Skeletal muscle satellite cell (primary cell): ENCODE data around the gene FAM43B.

ENCODE experiments used
- H3K27me3 ChIP-seq: 2 replicates; pipeline ENCODE4 v1.7.0; 2013; ENCODE audit warnings: low read length; ENCODE audit not compliant: control insufficient read depth, insufficient read depth
- H3K36me3 ChIP-seq: 2 replicates; pipeline ENCODE4 v1.7.0; 2013; ENCODE audit warnings: mild to moderate bottlenecking, control low read depth, low read length; ENCODE audit not compliant: insufficient read depth
- H3K4me1 ChIP-seq: 2 replicates; pipeline ENCODE4 v1.7.0; 2013; ENCODE audit warnings: low read length; ENCODE audit not compliant: control insufficient read depth, insufficient read depth
- H3K4me2 ChIP-seq: 2 replicates; pipeline ENCODE4 v1.7.0; 2013; ENCODE audit warnings: mild to moderate bottlenecking, low read length
- H3K4me3 ChIP-seq: 2 replicates; pipeline ENCODE4 v1.7.0; 2013; ENCODE audit warnings: low read length
- H3K9ac ChIP-seq: 2 replicates; pipeline ENCODE4 v1.7.0; 2013; ENCODE audit warnings: mild to moderate bottlenecking, low read depth, low read length, moderate library complexity
- H3K9me3 ChIP-seq: replicated peaks from 2 replicates; pipeline ENCODE4 v1.7.0; 2013; ENCODE audit warnings: mild to moderate bottlenecking, control low read depth, low read length

Gene FAM43B

GRCh38 chr1:20584890-20585289, 32.5 kb downstream of the FAM43B start:
- H3K4me1 ChIP-seq: peaks cover 26% of the 10 kb centered on the region
- no peaks in the 10 kb centered on the region for H3K36me3 ChIP-seq
- H3K27me3 ChIP-seq: no peaks in the 10 kb centered on the region
- H3K4me2 ChIP-seq: no peak overlapping the region
- no peak overlapping the region for H3K4me3 ChIP-seq
- no peaks in the 10 kb centered on the region for H3K9me3 ChIP-seq
- no peak overlapping the region for H3K9ac ChIP-seq

GRCh38 chr1:20586953-20587660, 34.7 kb downstream of the FAM43B start:
- H3K36me3 ChIP-seq: no peaks in the 10 kb centered on the region
- H3K4me2 ChIP-seq: no peak overlapping the region
- H3K4me3 ChIP-seq: no peak overlapping the region
- no peak overlapping the region for H3K9ac ChIP-seq
- H3K9me3 ChIP-seq: no peaks in the 10 kb centered on the region
- peaks cover 35% of the 10 kb centered on the region for H3K4me1 ChIP-seq
- no peaks in the 10 kb centered on the region for H3K27me3 ChIP-seq

- no peak overlapping the region for H3K4me2 ChIP-seq
- H3K4me3 ChIP-seq: no peak overlapping the region
- no peak overlapping the region for H3K9ac ChIP-seq
- peaks cover 35% of the 10 kb centered on the region for H3K4me1 ChIP-seq
- no peaks in the 10 kb centered on the region for H3K9me3 ChIP-seq
- no peaks in the 10 kb centered on the region for H3K27me3 ChIP-seq
- no peaks in the 10 kb centered on the region for H3K36me3 ChIP-seq
Observed at GRCh38 chr1:20587661-20588053, 35.3 kb downstream of the FAM43B start.

- H3K9ac ChIP-seq: peak within 1 kb of the TSS; percentile 24
Observed at GRCh38 chr1:20588634-20589225, 36.4 kb downstream of the FAM43B start, which contains the start of gene CDA. CDA (plus strand) TSS chr1:20589097; CDS start chr1:20589130, 33 bp downstream.

GRCh38 chr1:20589331-20590278, 37.2 kb downstream of the FAM43B start:
- H3K27me3 ChIP-seq: no peaks in the 10 kb centered on the region
- peak overlapping the region; percentile 24 for H3K9ac ChIP-seq

More at GRCh38 chr1:20588634-20589225, 36.4 kb downstream of the FAM43B start, which contains the start of gene CDA:
- H3K9me3 ChIP-seq: no peaks in the 10 kb centered on the region
- peak within 1 kb of the TSS; percentile 62 for H3K4me2 ChIP-seq
- peaks cover 35% of the 10 kb centered on the region for H3K4me1 ChIP-seq
- peak within 1 kb of the TSS; percentile 21 for H3K4me3 ChIP-seq
- H3K36me3 ChIP-seq: no peaks in the 10 kb centered on the region
- no peaks in the 10 kb centered on the region for H3K27me3 ChIP-seq

GRCh38 chr1:20590306-20590777, 38.0 kb downstream of the FAM43B start:
- no peaks in the 10 kb centered on the region for H3K27me3 ChIP-seq
- H3K9ac ChIP-seq: peak overlapping the region; percentile 24
- H3K4me1 ChIP-seq: peaks cover 35% of the 10 kb centered on the region
- no peak overlapping the region for H3K4me3 ChIP-seq
- peak overlapping the region; percentile 62 for H3K4me2 ChIP-seq
- H3K36me3 ChIP-seq: no peaks in the 10 kb centered on the region
- H3K9me3 ChIP-seq: no peaks in the 10 kb centered on the region

More at GRCh38 chr1:20589331-20590278, 37.2 kb downstream of the FAM43B start:
- peaks cover 35% of the 10 kb centered on the region for H3K4me1 ChIP-seq
- H3K9me3 ChIP-seq: no peaks in the 10 kb centered on the region
- peak overlapping the region; percentile 62 for H3K4me2 ChIP-seq
- H3K4me3 ChIP-seq: peak overlapping the region; percentile 21
- no peaks in the 10 kb centered on the region for H3K36me3 ChIP-seq

GRCh38 chr1:20593756-20594155, 41.4 kb downstream of the FAM43B start:
- Histone ChIP-seq H3K9ac (no peak overlapping the region), H3K27me3 (no peaks in the 10 kb centered on the region), H3K4me1 (peaks cover 21% of the 10 kb centered on the region), H3K4me3 (no peak overlapping the region), H3K9me3 (no peaks in the 10 kb centered on the region), H3K36me3 (no peaks in the 10 kb centered on the region), H3K4me2 (no peak overlapping the region)

- no peaks in the 10 kb centered on the region for H3K27me3 ChIP-seq
Observed at GRCh38 chr1:20594746-20595145, 42.4 kb downstream of the FAM43B start.

GRCh38 chr1:20596106-20596505, 43.7 kb downstream of the FAM43B start:
- no peaks in the 10 kb centered on the region for H3K36me3 ChIP-seq
- H3K4me1 ChIP-seq: peaks cover 12% of the 10 kb centered on the region
- H3K27me3 ChIP-seq: no peaks in the 10 kb centered on the region
- H3K4me3 ChIP-seq: no peak overlapping the region
- no peak overlapping the region for H3K9ac ChIP-seq
- no peak overlapping the region for H3K4me2 ChIP-seq
- no peaks in the 10 kb centered on the region for H3K9me3 ChIP-seq

More at GRCh38 chr1:20594746-20595145, 42.4 kb downstream of the FAM43B start:
- H3K36me3 ChIP-seq: no peaks in the 10 kb centered on the region
- no peak overlapping the region for H3K9ac ChIP-seq
- H3K9me3 ChIP-seq: no peaks in the 10 kb centered on the region
- no peak overlapping the region for H3K4me2 ChIP-seq
- no peak overlapping the region for H3K4me3 ChIP-seq
- H3K4me1 ChIP-seq: peaks cover 12% of the 10 kb centered on the region

GRCh38 chr1:20597650-20598049, 45.3 kb downstream of the FAM43B start:
- no peak overlapping the region for H3K4me2 ChIP-seq
- no peaks in the 10 kb centered on the region for H3K9me3 ChIP-seq
- H3K9ac ChIP-seq: no peak overlapping the region
- no peaks in the 10 kb centered on the region for H3K27me3 ChIP-seq
- H3K4me1 ChIP-seq: peaks cover 27% of the 10 kb centered on the region
- H3K4me3 ChIP-seq: no peak overlapping the region
- no peaks in the 10 kb centered on the region for H3K36me3 ChIP-seq

GRCh38 chr1:20600156-20600555, 47.8 kb downstream of the FAM43B start:
- Histone ChIP-seq H3K9me3 (no peaks in the 10 kb centered on the region), H3K4me3 (no peak overlapping the region), H3K36me3 (no peaks in the 10 kb centered on the region), H3K27me3 (no peaks in the 10 kb centered on the region), H3K4me1 (peaks cover 51% of the 10 kb centered on the region), H3K9ac (no peak overlapping the region), H3K4me2 (no peak overlapping the region)
